HG03159 (cell line): Measurements from ENCODE around the gene PHOX2A.
A peak's percentile ranks its signal among the peaks of the same experiment; 100 is the strongest.
"Not testable (repeated sequence)": the region's sequence is repeated elsewhere in the genome, so short reads cannot be mapped to it uniquely, and the experiment has no call there.

ENCODE experiments used
- ATAC-seq: cut with Tn5 transposase; IDR thresholded peaks from one replicate; pipeline ENCODE4 v1.9.1; 2021; ENCODE audit warnings: mild to moderate bottlenecking, moderate library complexity; ENCODE audit not compliant: unreplicated experiment

PHOX2A gene

GRCh38 chr11:72223615-72224563 lies 20.1 kb downstream of the PHOX2A start:
- peak; percentile 44 for ATAC-seq

- ATAC-seq = peak; percentile 62
These were observed 20.9 kb downstream of the PHOX2A start for GRCh38 chr11:72222907-72223614.

- no peak for ATAC-seq
These were observed 21.7 kb downstream of the PHOX2A start for GRCh38 chr11:72222106-72222891.

GRCh38 chr11:72221386-72222075 lies 22.4 kb downstream of the PHOX2A start:
- no peak for ATAC-seq

GRCh38 chr11:72220696-72221363 lies 23.1 kb downstream of the PHOX2A start:
- no peak for ATAC-seq

GRCh38 chr11:72218251-72218745 lies 25.7 kb downstream of the PHOX2A start:
- no peak for ATAC-seq

- no peak for ATAC-seq
These were observed 26.1 kb downstream of the PHOX2A start for GRCh38 chr11:72217841-72218240.

GRCh38 chr11:72216638-72217037 lies 27.3 kb downstream of the PHOX2A start, which contains the start of gene FOLR2:
Gene FOLR2 (plus strand): TSS chr11:72216794. CDS start chr11:72218585, 1,791 bp downstream.
- no peak for ATAC-seq

GRCh38 chr11:72209101-72209500 lies 34.9 kb downstream of the PHOX2A start:
- no peak for ATAC-seq

- no peak for ATAC-seq
These were observed 35.7 kb downstream of the PHOX2A start for GRCh38 chr11:72208281-72208680.

GRCh38 chr11:72206794-72207193 lies 37.2 kb downstream of the PHOX2A start:
- ATAC-seq = not testable (repeated sequence)

GRCh38 chr11:72204886-72205285 lies 39.1 kb downstream of the PHOX2A start:
- no peak for ATAC-seq

- ATAC-seq = no peak
These were observed 40.8 kb downstream of the PHOX2A start for GRCh38 chr11:72203163-72203562.

GRCh38 chr11:72202571-72202970 lies 41.4 kb downstream of the PHOX2A start:
- ATAC-seq = no peak

- ATAC-seq = not testable (repeated sequence)
These were observed 42.5 kb downstream of the PHOX2A start for GRCh38 chr11:72201445-72201844.

GRCh38 chr11:72195518-72196270 lies 48.3 kb downstream of the PHOX2A start:
- no peak for ATAC-seq

- no peak for ATAC-seq
These were observed 52.0 kb downstream of the PHOX2A start, which contains the start of gene FOLR1 for GRCh38 chr11:72191961-72192381. Gene FOLR1 (plus strand): TSS chr11:72192140. CDS start chr11:72192174, 34 bp downstream.

GRCh38 chr11:72190631-72191071 lies 53.3 kb downstream of the PHOX2A start:
- no peak for ATAC-seq
